Measurements from ENCODE around the gene USHBP1.

Gene USHBP1

DNA sequence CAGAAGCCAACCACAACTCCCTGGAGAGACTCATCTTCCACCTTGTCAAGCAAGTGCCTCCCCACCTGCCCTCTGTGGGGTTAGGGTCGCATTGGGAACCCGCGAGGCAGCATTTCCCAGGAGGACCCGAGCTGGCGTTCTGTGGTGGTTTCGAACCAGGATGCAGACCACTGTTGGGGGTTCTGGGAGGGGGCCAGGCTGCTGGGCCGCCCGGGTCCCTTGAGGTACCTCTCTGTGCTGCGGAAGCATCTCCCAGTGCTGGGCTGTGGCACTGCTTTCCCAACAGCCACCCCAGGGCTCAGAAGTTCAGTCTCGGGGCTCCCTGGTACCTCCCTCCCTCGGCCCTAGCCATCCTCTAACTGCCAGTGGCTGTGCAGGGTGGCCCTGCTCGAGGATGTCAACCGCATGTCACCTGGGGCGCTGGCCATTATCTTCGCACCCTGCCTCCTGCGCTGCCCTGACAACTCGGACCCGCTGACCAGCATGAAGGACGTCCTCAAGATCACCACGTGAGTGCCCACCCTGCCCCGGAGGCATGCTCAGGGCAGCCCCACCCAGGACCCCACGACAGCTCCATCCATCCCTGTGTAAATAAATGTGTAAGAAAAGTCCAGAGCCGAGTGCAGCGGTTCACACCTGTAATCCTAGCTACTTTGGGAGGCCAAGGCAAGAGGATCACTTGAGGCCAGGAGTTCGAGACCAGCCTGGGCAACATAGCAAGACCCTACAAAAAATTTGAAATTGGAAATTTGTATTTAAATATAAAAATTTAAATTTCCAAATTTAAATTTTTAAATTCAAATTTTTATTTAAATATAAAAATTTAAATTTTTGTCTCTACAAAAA lies 57.6 kb downstream of the USHBP1 start:
- no peaks in the 10 kb centered on the region for H3K9me3 ChIP-seq (ENCODE audit: control insufficient read depth, low read length)
- no peak overlapping the region for H3K4me3 ChIP-seq (ENCODE audit: low read length)
- no peak overlapping the region for H3K9ac ChIP-seq (ENCODE audit: low read length)
- peaks cover 5% of the 10 kb centered on the region for H3K36me3 ChIP-seq (ENCODE audit: control insufficient read depth, insufficient read depth, low read length)
- peaks cover 11% of the 10 kb centered on the region for H3K4me1 ChIP-seq (ENCODE audit: control insufficient read depth, insufficient read depth, low read length)
- H3K27me3 ChIP-seq (ENCODE audit: control insufficient read depth, insufficient read depth, low read length): no peaks in the 10 kb centered on the region

DNA sequence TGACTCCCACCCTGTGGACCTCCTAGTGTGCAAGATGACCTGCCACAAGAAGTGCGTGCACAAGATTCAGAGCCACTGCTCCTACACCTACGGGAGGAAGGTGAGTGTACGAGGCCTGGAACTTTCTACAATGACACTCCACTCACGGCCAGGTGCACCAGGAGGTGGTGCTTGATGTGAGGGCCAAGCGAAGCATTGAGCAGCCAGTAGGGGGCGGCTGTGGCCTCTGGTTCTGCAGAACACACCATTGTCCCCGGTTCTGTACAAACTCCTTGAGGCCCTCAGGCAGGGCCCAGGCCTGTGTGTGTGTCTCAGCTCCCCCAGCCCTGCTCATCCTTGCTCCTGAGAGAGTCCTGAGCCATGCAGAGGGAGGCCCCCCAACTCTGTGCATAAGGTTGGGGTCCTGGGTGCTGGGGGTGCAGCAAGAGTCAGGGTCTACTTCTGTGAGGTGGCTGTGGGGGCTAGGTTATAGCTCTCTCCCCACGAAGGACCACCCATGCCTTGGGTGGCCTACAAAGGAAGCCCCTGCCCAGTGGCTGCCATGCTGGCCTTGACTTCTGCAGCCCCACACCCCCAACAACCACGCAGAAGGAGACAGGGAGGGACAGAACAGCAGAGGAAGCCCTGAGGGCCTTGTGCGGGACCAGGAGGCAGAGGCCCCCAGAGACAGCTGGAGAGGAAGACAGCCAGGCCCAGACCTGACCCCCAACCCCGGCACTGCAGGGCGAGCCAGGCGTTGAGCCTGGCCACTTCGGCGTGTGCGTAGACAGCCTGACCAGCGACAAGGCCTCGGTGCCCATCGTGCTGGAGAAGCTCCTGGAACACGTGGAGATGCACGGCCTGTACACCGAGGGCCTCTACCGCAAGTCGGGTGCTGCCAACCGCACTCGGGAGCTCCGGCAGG lies 59.1 kb downstream of the USHBP1 start:
- no peaks in the 10 kb centered on the region for H3K27me3 ChIP-seq (ENCODE audit: control insufficient read depth, insufficient read depth, low read length)
- peaks cover 11% of the 10 kb centered on the region for H3K4me1 ChIP-seq (ENCODE audit: control insufficient read depth, insufficient read depth, low read length)
- H3K9me3 ChIP-seq (ENCODE audit: control insufficient read depth, low read length): no peaks in the 10 kb centered on the region
- peaks cover 12% of the 10 kb centered on the region for H3K36me3 ChIP-seq (ENCODE audit: control insufficient read depth, insufficient read depth, low read length)
- H3K4me3 ChIP-seq (ENCODE audit: low read length): no peak overlapping the region
- no peak overlapping the region for H3K9ac ChIP-seq (ENCODE audit: low read length)

DNA sequence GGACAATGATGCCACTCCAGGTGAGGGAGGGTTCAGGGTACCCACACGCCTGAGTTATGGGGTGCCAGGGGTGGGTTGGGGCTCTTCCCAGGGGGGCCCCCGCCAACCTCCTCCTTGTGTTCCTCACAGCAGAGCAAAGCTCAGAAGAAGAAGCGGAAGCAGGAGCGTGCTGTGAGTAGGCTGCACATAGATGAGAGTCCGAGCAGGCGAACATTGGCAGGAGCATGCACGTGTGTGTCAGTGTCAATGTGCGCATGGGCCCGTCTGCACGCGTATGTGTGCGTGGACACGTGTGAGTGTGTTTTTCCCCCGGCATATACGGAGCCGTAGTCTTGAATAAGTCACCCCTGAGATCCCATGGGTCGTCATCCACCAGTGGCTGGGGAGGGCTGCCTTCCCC lies 61.8 kb downstream of the USHBP1 start:
- no peaks in the 10 kb centered on the region for H3K27me3 ChIP-seq (ENCODE audit: control insufficient read depth, insufficient read depth, low read length)
- H3K9ac ChIP-seq (ENCODE audit: low read length): no peak overlapping the region
- peaks cover 9% of the 10 kb centered on the region for H3K36me3 ChIP-seq (ENCODE audit: control insufficient read depth, insufficient read depth, low read length)
- no peak overlapping the region for H3K4me3 ChIP-seq (ENCODE audit: low read length)
- peaks cover 7% of the 10 kb centered on the region for H3K4me1 ChIP-seq (ENCODE audit: control insufficient read depth, insufficient read depth, low read length)
- no peaks in the 10 kb centered on the region for H3K9me3 ChIP-seq (ENCODE audit: control insufficient read depth, low read length)

DNA sequence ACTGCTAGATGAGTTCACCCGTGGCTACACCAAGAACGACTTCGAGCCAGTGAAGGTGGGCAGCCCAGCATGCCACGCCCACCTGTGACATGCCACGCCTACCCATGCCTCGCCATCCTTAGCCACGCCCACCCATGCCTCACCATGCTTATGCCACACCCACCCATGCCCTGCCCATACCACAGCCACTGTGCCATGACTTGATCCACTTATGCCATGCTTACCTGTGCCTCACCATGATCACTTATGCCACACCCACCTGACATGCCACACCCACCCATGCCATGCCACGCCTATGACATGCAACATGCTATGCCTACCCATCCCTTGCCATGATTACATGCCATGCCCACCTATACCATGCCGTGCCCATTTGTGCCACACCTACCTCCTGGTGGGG lies 62.3 kb downstream of the USHBP1 start:
- Histone ChIP-seq H3K36me3 (ENCODE audit: control insufficient read depth, insufficient read depth, low read length) (peaks cover 9% of the 10 kb centered on the region), H3K9me3 (ENCODE audit: control insufficient read depth, low read length) (no peaks in the 10 kb centered on the region)

DNA sequence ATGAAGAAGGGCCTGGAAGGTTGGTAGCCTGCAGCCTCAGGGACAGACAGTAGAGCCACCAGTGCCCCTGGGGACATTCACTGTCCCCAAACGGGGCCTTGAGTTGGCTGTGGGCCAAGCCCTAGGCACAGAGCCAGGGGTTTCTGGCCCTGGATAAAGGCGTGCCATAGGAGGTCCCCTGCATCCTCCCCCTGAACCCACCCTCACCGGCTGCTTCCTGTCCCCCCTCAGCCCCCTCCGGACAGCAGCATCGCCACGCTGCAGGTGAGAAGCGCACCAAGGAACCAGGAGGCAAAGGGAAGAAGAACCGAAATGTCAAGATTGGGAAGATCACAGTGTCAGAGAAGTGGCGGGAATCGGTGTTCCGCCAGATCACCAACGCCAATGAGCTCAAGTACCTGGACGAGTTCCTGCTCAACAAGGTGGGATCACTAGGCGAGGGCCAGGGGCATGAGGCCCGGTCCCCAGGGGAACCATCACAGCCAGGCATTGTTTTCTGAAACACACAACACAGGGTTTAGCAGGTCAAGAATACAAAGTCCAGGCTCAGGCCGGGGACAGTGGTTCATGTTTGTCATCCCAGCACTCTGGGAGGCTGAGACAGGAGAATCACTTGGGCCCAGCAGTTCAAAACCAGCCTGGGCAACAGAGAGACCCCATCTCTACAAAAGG lies 64.0 kb downstream of the USHBP1 start:
- Histone ChIP-seq H3K9me3 (ENCODE audit: control insufficient read depth, low read length) (no peaks in the 10 kb centered on the region), H3K27me3 (ENCODE audit: control insufficient read depth, insufficient read depth, low read length) (no peaks in the 10 kb centered on the region), H3K4me3 (ENCODE audit: low read length) (no peak overlapping the region), H3K4me1 (ENCODE audit: control insufficient read depth, insufficient read depth, low read length) (peaks cover 6% of the 10 kb centered on the region), H3K36me3 (ENCODE audit: control insufficient read depth, insufficient read depth, low read length) (peaks cover 9% of the 10 kb centered on the region), H3K9ac (ENCODE audit: low read length) (no peak overlapping the region)

More for the DNA sequence above, 62.3 kb downstream of the USHBP1 start:
- Histone ChIP-seq H3K4me3 (ENCODE audit: low read length) (no peak overlapping the region), H3K27me3 (ENCODE audit: control insufficient read depth, insufficient read depth, low read length) (no peaks in the 10 kb centered on the region), H3K9ac (ENCODE audit: low read length) (no peak overlapping the region), H3K4me1 (ENCODE audit: control insufficient read depth, insufficient read depth, low read length) (peaks cover 7% of the 10 kb centered on the region)

All from mucosa of stomach (tissue), 1 donor.